Testis (tissue), 2 donors: ENCODE data around the gene TNRC18.

ENCODE experiments used
- CTCF ChIP-seq, 3 experiments: fragments of 450-650 bp in 2 of 3; fragments of 200-600 bp in 1 of 3; sonication (generic) in 1 of 3; IDR thresholded peaks; one replicate each; pipeline ENCODE4 v1.5.1; 2016 to 2019; ENCODE audit warnings: antibody characterized with exemption in 3 of 3, mild to moderate bottlenecking in 2 of 3, moderate library complexity in 1 of 3
- POLR2A ChIP-seq: fragments of 450-650 bp; IDR thresholded peaks from one replicate; pipeline ENCODE4 v1.6.1; 2017; ENCODE audit warnings: antibody characterized with exemption, mild to moderate bottlenecking, moderate library complexity

GRCh38 chr7:5448378-5449037 is 24.9 kb upstream of the TNRC18 start:
- TF ChIP-seq CTCF (IDR thresholded peaks at IDR 0.05) (no peak), POLR2A (no peak)
